ENCODE measurements around the gene LMLN. TPM values are rescaled to one million over a fixed set of nuclear protein-coding genes. Genes with fewer than 3 reads are reported as not detected.

Gene LMLN
- total RNA-seq, 2 experiments from 2014 or later, result 2.1 to 2.2 TPM

- peaks cover 37% of the 10 kb centered on the region for H3K4me1 Mint-ChIP-seq (ENCODE audit: low read depth)
- H3K9me3 Mint-ChIP-seq, result no peaks in the 10 kb centered on the region
- intact Hi-C loops (cut with micrococcal nuclease), result loop anchor here (1.0 kb wide), 2 partner anchors 11 to 123 kb away; partner anchors contain the start of gene LMLN
- no peaks in the 10 kb centered on the region for H3K27me3 Mint-ChIP-seq (ENCODE audit: low read depth)
- CTCF ChIA-PET, result interaction anchor here (0.6 to 1.4 kb wide), 3 partner anchors 44 to 100 kb away, joined by 3 to 4 read pairs (median 3); no protein-coding TSS in a partner anchor
- peak overlapping the region; percentile 99 for H3K27ac Mint-ChIP-seq
- no peak for DNase-seq
- H3K4me3 Mint-ChIP-seq, result peak overlapping the region; percentile 94
- peaks cover 39% of the 10 kb centered on the region for H3K36me3 Mint-ChIP-seq (ENCODE audit: low read depth)
Measured at GRCh38 chr3:197949191-197949777, 10.7 kb upstream of the LMLN start.

GRCh38 chr3:197949778-197950676 lies 10.0 kb upstream of the LMLN start, which contains the start of gene RPL35A:
TSS of gene RPL35A (plus strand) at chr3:197950190. CDS start at chr3:197950968, 778 bp downstream.
- Mint-ChIP-seq H3K27ac (peak within 1 kb of the TSS; percentile 99), H3K9me3 (no peaks in the 10 kb centered on the region), H3K27me3 (ENCODE audit: low read depth) (no peaks in the 10 kb centered on the region), H3K4me3 (peak within 1 kb of the TSS; percentile 94), H3K4me1 (ENCODE audit: low read depth) (peaks cover 42% of the 10 kb centered on the region), H3K36me3 (ENCODE audit: low read depth) (peaks cover 46% of the 10 kb centered on the region)
- intact Hi-C loops (cut with micrococcal nuclease), result loop anchor here (1.0 to 10.0 kb wide), 3 partner anchors 10 to 655 kb away; partner anchors contain the start of genes DLG1 and LMLN
- peak; percentile 88 for DNase-seq
- CTCF ChIA-PET, result interaction anchor here (0.7 to 1.4 kb wide), 5 partner anchors 9 to 125 kb away, joined by 3 to 5 read pairs (median 4); a partner anchor contains a TSS

- DNase-seq, result no peak
- Mint-ChIP-seq H3K4me1 (ENCODE audit: low read depth) (peaks cover 44% of the 10 kb centered on the region), H3K36me3 (ENCODE audit: low read depth) (peaks cover 47% of the 10 kb centered on the region), H3K27me3 (ENCODE audit: low read depth) (no peaks in the 10 kb centered on the region), H3K4me3 (peak overlapping the region; percentile 94), H3K27ac (peak overlapping the region; percentile 99), H3K9me3 (no peaks in the 10 kb centered on the region)
- intact Hi-C loops (cut with micrococcal nuclease), result loop anchor here (10.0 kb wide), 1 partner anchor 656 kb away; the partner anchor contains the start of gene DLG1
- CTCF ChIA-PET, result interaction anchor here (0.7 to 1.1 kb wide), 4 partner anchors 9 to 124 kb away, joined by 3 to 5 read pairs (median 4); a partner anchor contains a TSS
Measured at GRCh38 chr3:197950677-197951061, 9.3 kb upstream of the LMLN start.

- peak overlapping the region; percentile 99 for H3K27ac Mint-ChIP-seq
- peaks cover 46% of the 10 kb centered on the region for H3K4me1 Mint-ChIP-seq (ENCODE audit: low read depth)
- no peaks in the 10 kb centered on the region for H3K9me3 Mint-ChIP-seq
- CTCF ChIA-PET, result interaction anchor here (0.8 to 1.2 kb wide), 3 partner anchors 8 to 129 kb away, joined by 3 to 5 read pairs (median 5); a partner anchor contains a TSS
- peaks cover 49% of the 10 kb centered on the region for H3K36me3 Mint-ChIP-seq (ENCODE audit: low read depth)
- DNase-seq, result no peak
- intact Hi-C loops (cut with micrococcal nuclease), result loop anchor here (10.0 kb wide), 1 partner anchor 657 kb away; the partner anchor contains the start of gene DLG1
- H3K4me3 Mint-ChIP-seq, result peak overlapping the region; percentile 94
- H3K27me3 Mint-ChIP-seq (ENCODE audit: low read depth), result no peaks in the 10 kb centered on the region
Measured at GRCh38 chr3:197951392-197951990, 8.5 kb upstream of the LMLN start.

- CTCF ChIA-PET, result no interaction called here
- DNase-seq, result no peak
- no peaks in the 10 kb centered on the region for H3K27me3 Mint-ChIP-seq (ENCODE audit: low read depth)
- peaks cover 49% of the 10 kb centered on the region for H3K36me3 Mint-ChIP-seq (ENCODE audit: low read depth)
- peak overlapping the region; percentile 67 for H3K4me3 Mint-ChIP-seq
- H3K4me1 Mint-ChIP-seq (ENCODE audit: low read depth), result peaks cover 46% of the 10 kb centered on the region
- no peaks in the 10 kb centered on the region for H3K9me3 Mint-ChIP-seq
- H3K27ac Mint-ChIP-seq, result peak overlapping the region; percentile 70
- intact Hi-C loops (cut with micrococcal nuclease), result loop anchor here (10.0 kb wide), 1 partner anchor 658 kb away; the partner anchor contains the start of gene DLG1
Measured at GRCh38 chr3:197952440-197952839, 7.6 kb upstream of the LMLN start.

- no peaks in the 10 kb centered on the region for H3K9me3 Mint-ChIP-seq
- peaks cover 48% of the 10 kb centered on the region for H3K4me1 Mint-ChIP-seq (ENCODE audit: low read depth)
- H3K36me3 Mint-ChIP-seq (ENCODE audit: low read depth), result peaks cover 51% of the 10 kb centered on the region
- intact Hi-C loops (cut with micrococcal nuclease), result loop anchor here (10.0 kb wide), 1 partner anchor 659 kb away; the partner anchor contains the start of gene DLG1
- CTCF ChIA-PET, result interaction anchor here (0.7 kb wide), 1 partner anchor 48 kb away, joined by 5 read pairs; no protein-coding TSS in a partner anchor
- peak overlapping the region; percentile 70 for H3K27ac Mint-ChIP-seq
- no peak for DNase-seq
- H3K27me3 Mint-ChIP-seq (ENCODE audit: low read depth), result no peaks in the 10 kb centered on the region
- H3K4me3 Mint-ChIP-seq, result peak overlapping the region; percentile 52
Measured at GRCh38 chr3:197953325-197953724, 6.7 kb upstream of the LMLN start.

GRCh38 chr3:197953881-197954280 lies 6.1 kb upstream of the LMLN start:
- Mint-ChIP-seq H3K4me1 (ENCODE audit: low read depth) (peaks cover 50% of the 10 kb centered on the region), H3K36me3 (ENCODE audit: low read depth) (peaks cover 52% of the 10 kb centered on the region), H3K27me3 (ENCODE audit: low read depth) (no peaks in the 10 kb centered on the region), H3K9me3 (no peaks in the 10 kb centered on the region), H3K27ac (peak overlapping the region; percentile 65), H3K4me3 (peak overlapping the region; percentile 52)
- DNase-seq, result no peak
- intact Hi-C loops (cut with micrococcal nuclease), result loop anchor here (10.0 kb wide), 1 partner anchor 659 kb away; the partner anchor contains the start of gene DLG1
- CTCF ChIA-PET, result interaction anchor here (0.7 kb wide), 1 partner anchor 48 kb away, joined by 5 read pairs; no protein-coding TSS in a partner anchor

GRCh38 chr3:197955892-197956477 lies 4.0 kb upstream of the LMLN start:
- DNase-seq, result no peak
- no peak overlapping the region for H3K27ac Mint-ChIP-seq
- H3K9me3 Mint-ChIP-seq, result no peaks in the 10 kb centered on the region
- intact Hi-C loops (cut with micrococcal nuclease), result loop anchor here (10.0 kb wide), 1 partner anchor 661 kb away; the partner anchor contains the start of gene DLG1
- peaks cover 42% of the 10 kb centered on the region for H3K36me3 Mint-ChIP-seq (ENCODE audit: low read depth)
- no peak overlapping the region for H3K4me3 Mint-ChIP-seq
- no peaks in the 10 kb centered on the region for H3K27me3 Mint-ChIP-seq (ENCODE audit: low read depth)
- CTCF ChIA-PET, result no interaction called here
- peaks cover 55% of the 10 kb centered on the region for H3K4me1 Mint-ChIP-seq (ENCODE audit: low read depth)

- CTCF ChIA-PET, result no interaction called here
- no peak overlapping the region for H3K4me3 Mint-ChIP-seq
- H3K9me3 Mint-ChIP-seq, result no peaks in the 10 kb centered on the region
- no peaks in the 10 kb centered on the region for H3K27me3 Mint-ChIP-seq (ENCODE audit: low read depth)
- intact Hi-C loops (cut with micrococcal nuclease), result loop anchor here (10.0 kb wide), 1 partner anchor 662 kb away; the partner anchor contains the start of gene DLG1
- peaks cover 59% of the 10 kb centered on the region for H3K4me1 Mint-ChIP-seq (ENCODE audit: low read depth)
- H3K27ac Mint-ChIP-seq, result peak overlapping the region; percentile 41
- peaks cover 35% of the 10 kb centered on the region for H3K36me3 Mint-ChIP-seq (ENCODE audit: low read depth)
- no peak for DNase-seq
Measured at GRCh38 chr3:197956626-197956988, 3.4 kb upstream of the LMLN start.

GRCh38 chr3:197957790-197958133 lies 2.3 kb upstream of the LMLN start:
- Mint-ChIP-seq H3K27ac (no peak overlapping the region), H3K9me3 (no peaks in the 10 kb centered on the region), H3K4me1 (ENCODE audit: low read depth) (peaks cover 60% of the 10 kb centered on the region), H3K27me3 (ENCODE audit: low read depth) (no peaks in the 10 kb centered on the region), H3K4me3 (no peak overlapping the region), H3K36me3 (ENCODE audit: low read depth) (peaks cover 28% of the 10 kb centered on the region)
- intact Hi-C loops (cut with micrococcal nuclease), result loop anchor here (10.0 kb wide), 1 partner anchor 663 kb away; the partner anchor contains the start of gene DLG1
- no peak for DNase-seq
- CTCF ChIA-PET, result no interaction called here

- Mint-ChIP-seq H3K4me1 (ENCODE audit: low read depth) (peaks cover 56% of the 10 kb centered on the region), H3K27ac (no peak overlapping the region), H3K36me3 (ENCODE audit: low read depth) (peaks cover 22% of the 10 kb centered on the region), H3K4me3 (no peak overlapping the region), H3K9me3 (no peaks in the 10 kb centered on the region), H3K27me3 (ENCODE audit: low read depth) (no peaks in the 10 kb centered on the region)
- CTCF ChIA-PET, result no interaction called here
- intact Hi-C loops (cut with micrococcal nuclease), result loop anchor here (10.0 kb wide), 1 partner anchor 664 kb away; the partner anchor contains the start of gene DLG1
- no peak for DNase-seq
Measured at GRCh38 chr3:197958346-197958745, 1.7 kb upstream of the LMLN start.
